SU-DHL-6 (cell line): ENCODE results near the gene CYP26B1.

ENCODE experiments used
- H2AFZ ChIP-seq: fragments of 200-600 bp; sonication (generic); 2 replicates; pipeline ENCODE4 v1.6.1; 2014; ENCODE audit warnings: low read depth, mild to moderate bottlenecking, moderate library complexity, mixed read lengths, antibody characterized with exemption, low read length; ENCODE audit not compliant: severe bottlenecking
- H3F3A ChIP-seq: fragments of 200-600 bp; shearing (Covaris generic); 2 replicates; pipeline ENCODE4 v1.6.0; 2016; ENCODE audit warnings: antibody characterized with exemption, mild to moderate bottlenecking; ENCODE audit not compliant: insufficient read depth
- H3K27ac ChIP-seq: fragments of 200-600 bp; sonication (generic); 2 replicates; pipeline ENCODE4 v1.5.1; 2016; ENCODE audit warnings: low read depth, mild to moderate bottlenecking, low read length, moderate library complexity, mixed read lengths
- H3K27me3 ChIP-seq: fragments of 200-600 bp; sonication (generic), shearing (Covaris generic); 2 replicates; pipeline ENCODE4 v1.6.0; 2014; ENCODE audit warnings: mild to moderate bottlenecking, low read length
- H3K36me3 ChIP-seq: fragments of 200-600 bp; sonication (generic); 2 replicates; pipeline ENCODE4 v1.6.1; 2014; ENCODE audit warnings: mild to moderate bottlenecking, low read length, mixed read lengths
- H3K4me2 ChIP-seq: fragments of 300-600, 200-600 bp; shearing (Covaris generic), sonication (generic); 2 replicates; pipeline ENCODE4 v1.6.0; 2014; ENCODE audit warnings: low read length, low read depth, mild to moderate bottlenecking; ENCODE audit not compliant: poor library complexity, severe bottlenecking
- H3K4me3 ChIP-seq: fragments of 200-600 bp; sonication (generic); 2 replicates; pipeline ENCODE4 v1.5.1; 2014; ENCODE audit warnings: antibody characterized with exemption, low read length, mild to moderate bottlenecking, mixed read lengths; ENCODE audit not compliant: insufficient read depth, poor library complexity, severe bottlenecking
- H3K79me2 ChIP-seq: fragments of 200-600 bp; sonication (generic); 2 replicates; pipeline ENCODE4 v1.6.1; 2014; ENCODE audit warnings: mild to moderate bottlenecking, low read length, moderate library complexity; ENCODE audit not compliant: insufficient read depth
- H3K9ac ChIP-seq: fragments of 200-600 bp; sonication (generic); 2 replicates; pipeline ENCODE4 v1.7.0; 2014; ENCODE audit warnings: mild to moderate bottlenecking, low read length
- H3K9me2 ChIP-seq: fragments of 200-600 bp; sonication (generic); replicated peaks from 2 replicates; pipeline ENCODE4 v1.6.1; 2014; ENCODE audit warnings: low read length; ENCODE audit not compliant: insufficient read depth
- H3K9me3 ChIP-seq: fragments of 200-600 bp; sonication (generic); 2 replicates; pipeline ENCODE4 v1.6.1; 2014; ENCODE audit warnings: low read length, mixed read lengths; ENCODE audit not compliant: insufficient read depth
- H4K20me1 ChIP-seq: fragments of 200-600 bp; sonication (generic); 2 replicates; pipeline ENCODE4 v1.6.1; 2014; ENCODE audit warnings: low read depth, mild to moderate bottlenecking, antibody characterized with exemption, low read length, moderate library complexity, mixed read lengths
- CTCF ChIP-seq: fragments of 200-600 bp; sonication (generic); IDR thresholded peaks from one replicate; pipeline ENCODE4 v1.5.1; 2017; ENCODE audit warnings: antibody characterized with exemption, mild to moderate bottlenecking, low read length, moderate library complexity; ENCODE audit not compliant: insufficient read depth, poor library complexity, severe bottlenecking
- EZH2phosphoT487 ChIP-seq: fragments of 200-600 bp; sonication (generic), shearing (Covaris generic); conservative IDR thresholded peaks from 2 replicates; pipeline ENCODE4 v1.6.1; 2018; ENCODE audit warnings: mild to moderate bottlenecking, antibody characterized with exemption, low read length, moderate library complexity, mixed read lengths

The CYP26B1 gene

GRCh38 chr2:72128843-72129227 is 18.8 kb downstream of the CYP26B1 start:
- no peaks in the 10 kb centered on the region for H3K27me3 ChIP-seq
- H2AFZ ChIP-seq = no peak overlapping the region
- H3K4me3 ChIP-seq = no peak overlapping the region
- H4K20me1 ChIP-seq = no peaks in the 10 kb centered on the region
- H3K27ac ChIP-seq = no peak overlapping the region
- no peaks in the 10 kb centered on the region for H3K9me3 ChIP-seq
- no peaks in the 10 kb centered on the region for H3K36me3 ChIP-seq
- no peaks in the 10 kb centered on the region for H3K9me2 ChIP-seq
- TF ChIP-seq CTCF = no peak
- no peaks in the 10 kb centered on the region for H3F3A ChIP-seq
- no peak overlapping the region for H3K9ac ChIP-seq
- no peaks in the 10 kb centered on the region for H3K79me2 ChIP-seq
- no peak overlapping the region for H3K4me2 ChIP-seq

- H3F3A ChIP-seq = no peaks in the 10 kb centered on the region
- H3K4me3 ChIP-seq = no peak overlapping the region
- H3K36me3 ChIP-seq = no peaks in the 10 kb centered on the region
- no peak overlapping the region for H3K4me2 ChIP-seq
- H3K9me3 ChIP-seq = no peaks in the 10 kb centered on the region
- no peaks in the 10 kb centered on the region for H3K79me2 ChIP-seq
- no peaks in the 10 kb centered on the region for H3K9me2 ChIP-seq
- no peak overlapping the region for H2AFZ ChIP-seq
- H3K9ac ChIP-seq = no peak overlapping the region
- no peak overlapping the region for H3K27ac ChIP-seq
- no peak for TF ChIP-seq CTCF
- no peak for TF ChIP-seq EZH2phosphoT487
- H4K20me1 ChIP-seq = no peaks in the 10 kb centered on the region
- no peaks in the 10 kb centered on the region for H3K27me3 ChIP-seq
Measured at GRCh38 chr2:72128059-72128842, 19.4 kb downstream of the CYP26B1 start.

- Histone ChIP-seq H3K9ac (no peak overlapping the region), H3F3A (no peaks in the 10 kb centered on the region), H3K9me3 (no peaks in the 10 kb centered on the region), H3K9me2 (no peaks in the 10 kb centered on the region), H3K27ac (no peak overlapping the region), H3K79me2 (no peaks in the 10 kb centered on the region), H2AFZ (no peak overlapping the region), H3K27me3 (no peaks in the 10 kb centered on the region), H4K20me1 (no peaks in the 10 kb centered on the region), H3K4me2 (no peak overlapping the region), H3K4me3 (no peak overlapping the region), H3K36me3 (no peaks in the 10 kb centered on the region)
- TF ChIP-seq EZH2phosphoT487 (no peak), CTCF (no peak)
Measured at GRCh38 chr2:72127401-72128058, 20.1 kb downstream of the CYP26B1 start.
